GM19468 (cell line): ENCODE measurements around the gene SNX10.

ENCODE experiments used
- ATAC-seq: cut with Tn5 transposase; IDR thresholded peaks from one replicate; pipeline ENCODE4 v1.9.1; 2021; ENCODE audit warnings: mild to moderate bottlenecking, moderate library complexity, moderate number of reproducible peaks; ENCODE audit not compliant: unreplicated experiment; ENCODE audit errors: extremely low read depth

SNX10 gene

GRCh38 chr7:26331789-26332188 lies 40.1 kb downstream of the SNX10 start:
- no peak for ATAC-seq

GRCh38 chr7:26332698-26333097 lies 41.0 kb downstream of the SNX10 start:
- no peak for ATAC-seq

GRCh38 chr7:26334166-26334859 lies 42.7 kb downstream of the SNX10 start:
- ATAC-seq: no peak

GRCh38 chr7:26337232-26337865 lies 45.7 kb downstream of the SNX10 start:
- ATAC-seq: no peak

- no peak for ATAC-seq
Measured at GRCh38 chr7:26340476-26341018, 48.9 kb downstream of the SNX10 start.

- ATAC-seq: no peak
Measured at GRCh38 chr7:26343320-26343832, 51.7 kb downstream of the SNX10 start.

GRCh38 chr7:26343837-26344236 lies 52.2 kb downstream of the SNX10 start:
- no peak for ATAC-seq

- no peak for ATAC-seq
Measured at GRCh38 chr7:26345202-26345601, 53.5 kb downstream of the SNX10 start.

- no peak for ATAC-seq
Measured at GRCh38 chr7:26345837-26346236, 54.2 kb downstream of the SNX10 start.

GRCh38 chr7:26346611-26347203 lies 55.0 kb downstream of the SNX10 start:
- no peak for ATAC-seq

GRCh38 chr7:26348234-26348851 lies 56.7 kb downstream of the SNX10 start:
- ATAC-seq: no peak

- ATAC-seq: no peak
Measured at GRCh38 chr7:26349005-26349915, 57.6 kb downstream of the SNX10 start.

- ATAC-seq: no peak
Measured at GRCh38 chr7:26351171-26351570, 59.5 kb downstream of the SNX10 start.

GRCh38 chr7:26356229-26356628 lies 64.6 kb downstream of the SNX10 start:
- no peak for ATAC-seq

GRCh38 chr7:26356929-26357798 lies 65.5 kb downstream of the SNX10 start:
- ATAC-seq: no peak

GRCh38 chr7:26357799-26358151 lies 66.1 kb downstream of the SNX10 start:
- ATAC-seq: no peak

- ATAC-seq: no peak
Measured at GRCh38 chr7:26360650-26361049, 69.0 kb downstream of the SNX10 start.

GRCh38 chr7:26361637-26362036 lies 70.0 kb downstream of the SNX10 start:
- ATAC-seq: no peak

GRCh38 chr7:26363465-26363864 lies 71.8 kb downstream of the SNX10 start:
- ATAC-seq: no peak
